Left ventricle myocardium inferior (tissue), 1 donor: ENCODE measurements around the gene SVIL. TPM values are rescaled to one million over a fixed set of nuclear protein-coding genes. Genes with fewer than 3 reads are reported as not detected.

Source experiments
- DNase-seq: peaks from one replicate; pipeline ENCODE4 v3.0.0-alpha.2; 2020
- H3K27ac ChIP-seq: fragments of 200-600 bp; replicated peaks from 2 replicates; pipeline ENCODE4 v1.8.0; 2021
- H3K27me3 ChIP-seq: fragments of 200-600 bp; 2 replicates; pipeline ENCODE4 v1.8.0; 2021; ENCODE audit warnings: low read depth
- H3K36me3 ChIP-seq: fragments of 200-600 bp; 2 replicates; pipeline ENCODE4 v1.8.0; 2021
- H3K4me1 ChIP-seq: fragments of 200-600 bp; 2 replicates; pipeline ENCODE4 v1.8.0; 2021
- H3K4me3 ChIP-seq: fragments of 200-600 bp; 2 replicates; pipeline ENCODE4 v1.8.0; 2021; ENCODE audit warnings: mild to moderate bottlenecking, moderate library complexity
- H3K9me3 ChIP-seq: fragments of 200-600 bp; replicated peaks from 2 replicates; pipeline ENCODE4 v1.8.0; 2021
- CTCF ChIP-seq: fragments of 200-600 bp; IDR thresholded peaks from 2 replicates; pipeline ENCODE4 v1.8.0; 2021; ENCODE audit warnings: antibody characterized with exemption, mild to moderate bottlenecking, borderline replicate concordance
- intact Hi-C: fragments of 100-400 bp; cut with micrococcal nuclease; formaldehyde crosslinking; loops from one replicate; pipeline ENCODE4 v1.11.0; 2022
- total RNA-seq: library from RNA; stranded (reverse); fragmentation: NEBNext Ultra II Directional; extraction: Animal tissue kit (Norgen Biotek cat#: 25700); gene quantifications from one replicate; pipeline ENCODE4 v1.2.1, GENCODE V29; 2021
- donor health status: DM: no; HTN: yes; CAD: no; lungs with severe emphysema.

Gene SVIL
- total RNA-seq, 1 donor from 2014 or later, result 403 TPM

DNA sequence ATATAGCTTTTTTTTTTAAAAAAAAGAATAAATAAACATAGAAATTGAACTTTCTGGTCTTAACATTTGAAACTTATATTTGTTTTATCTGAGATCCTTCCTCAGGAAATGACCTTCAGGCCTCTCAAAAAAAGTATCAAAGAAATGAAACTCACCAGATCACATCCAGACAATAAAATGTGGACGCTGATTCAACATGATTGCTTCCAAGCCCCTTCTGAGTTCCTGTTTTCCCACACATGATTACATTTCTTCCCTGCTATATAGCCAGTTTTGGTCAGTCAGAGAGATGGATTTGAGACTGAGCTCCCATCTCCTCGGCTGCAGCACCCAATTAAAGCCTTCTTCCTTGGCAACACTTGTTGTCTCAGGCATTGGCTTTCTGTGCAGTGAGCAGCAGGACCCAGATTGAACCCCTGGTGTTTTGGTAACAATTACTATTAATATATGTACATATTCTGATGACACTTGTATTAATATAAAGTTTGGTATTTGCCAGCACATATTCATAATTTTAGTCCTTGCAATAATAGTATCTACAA lies 21.8 kb upstream of the SVIL start:
- Histone ChIP-seq H3K9me3 (peaks cover 10% of the 10 kb centered on the region), H3K27ac (no peak overlapping the region), H3K4me3 (no peak overlapping the region), H3K36me3 (peaks cover 25% of the 10 kb centered on the region), H3K4me1 (peaks cover 14% of the 10 kb centered on the region), H3K27me3 (no peaks in the 10 kb centered on the region)
- TF ChIP-seq CTCF, result no peak
- intact Hi-C loops, result no loop called here
- DNase-seq, result no peak

GRCh38 chr10:29652192-29652591 lies 17.4 kb upstream of the SVIL start:
- no peak overlapping the region for H3K4me3 ChIP-seq
- intact Hi-C loops, result no loop called here
- TF ChIP-seq CTCF, result no peak
- peaks cover 19% of the 10 kb centered on the region for H3K36me3 ChIP-seq
- H3K9me3 ChIP-seq, result peaks cover 10% of the 10 kb centered on the region
- peaks cover 21% of the 10 kb centered on the region for H3K4me1 ChIP-seq
- DNase-seq, result no peak
- H3K27me3 ChIP-seq, result no peaks in the 10 kb centered on the region
- no peak overlapping the region for H3K27ac ChIP-seq

DNA sequence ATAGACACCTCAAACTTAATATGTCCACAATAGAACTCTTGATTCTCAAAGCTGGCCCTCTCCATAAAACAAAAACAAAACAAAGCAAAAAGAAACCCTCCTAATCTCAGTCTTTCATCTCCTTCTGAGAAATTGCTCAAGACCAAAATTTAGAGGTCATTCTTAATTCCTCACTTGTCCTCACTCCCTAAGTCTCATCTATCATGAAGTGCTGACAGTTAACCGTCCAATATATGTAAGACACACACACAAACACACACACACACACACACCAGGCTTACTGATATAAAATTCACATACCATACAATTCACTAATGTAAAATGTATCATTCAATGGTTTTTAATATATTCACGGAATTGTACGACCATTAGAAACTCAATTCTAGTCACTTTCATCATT lies 17.0 kb upstream of the SVIL start:
- H3K27me3 ChIP-seq, result no peaks in the 10 kb centered on the region
- H3K36me3 ChIP-seq, result peaks cover 15% of the 10 kb centered on the region
- peaks cover 25% of the 10 kb centered on the region for H3K4me1 ChIP-seq
- peaks cover 8% of the 10 kb centered on the region for H3K9me3 ChIP-seq
- H3K27ac ChIP-seq, result no peak overlapping the region
- DNase-seq, result no peak
- H3K4me3 ChIP-seq, result no peak overlapping the region
- intact Hi-C loops, result no loop called here
- TF ChIP-seq CTCF, result no peak

DNA sequence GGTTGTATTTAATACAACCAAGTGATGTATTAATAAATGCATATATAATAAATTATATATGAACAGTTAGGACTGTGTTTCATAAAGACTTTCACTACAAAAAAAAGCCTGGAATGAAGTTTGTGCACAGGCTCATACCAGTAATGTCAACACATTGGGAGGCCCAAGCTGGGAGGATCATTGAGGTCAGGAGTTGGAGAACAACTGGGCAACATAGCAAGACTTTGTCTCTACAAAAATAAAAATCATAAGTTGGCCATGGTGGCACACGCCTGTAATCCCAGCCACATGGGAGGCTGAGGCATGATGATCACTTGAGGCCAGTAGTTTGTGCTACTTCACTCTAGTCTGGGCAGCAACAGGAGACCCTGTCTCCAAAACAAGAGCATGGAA lies 15.8 kb upstream of the SVIL start:
- intact Hi-C loops, result no loop called here

GRCh38 chr10:29649561-29650551 lies 15.1 kb upstream of the SVIL start:
- DNase-seq, result no peak
- Histone ChIP-seq H3K27me3 (no peaks in the 10 kb centered on the region), H3K4me3 (no peak overlapping the region), H3K36me3 (no peaks in the 10 kb centered on the region), H3K27ac (no peak overlapping the region), H3K4me1 (peaks cover 38% of the 10 kb centered on the region), H3K9me3 (no peaks in the 10 kb centered on the region)
- intact Hi-C loops, result no loop called here
- no peak for TF ChIP-seq CTCF

More for the DNA sequence above, 15.8 kb upstream of the SVIL start:
- H3K9me3 ChIP-seq, result no peaks in the 10 kb centered on the region
- TF ChIP-seq CTCF, result no peak
- H3K4me3 ChIP-seq, result no peak overlapping the region
- peaks cover 3% of the 10 kb centered on the region for H3K36me3 ChIP-seq
- no peak overlapping the region for H3K27ac ChIP-seq
- H3K27me3 ChIP-seq, result no peaks in the 10 kb centered on the region
- H3K4me1 ChIP-seq, result peaks cover 36% of the 10 kb centered on the region
- DNase-seq, result no peak
